CD4-positive, alpha-beta T cell treated with Interleukin-2 at 100 ng/mL for 4 hours (primary cell): Measurements from ENCODE around the gene PACSIN2.

ENCODE experiments used
- DNase-seq: peaks from one replicate; pipeline ENCODE4 v3.0.0-alpha.2; 2020; ENCODE audit warnings: low spot score

The PACSIN2 gene

GRCh38 chr22:42856865-42857704 lies 157.9 kb downstream of the PACSIN2 start, which contains the start of gene ARFGAP3:
Gene ARFGAP3, minus strand, starts transcription at chr22:42857273. Its CDS starts 91 bp downstream, at chr22:42857182.
- peak; percentile 94 for DNase-seq

GRCh38 chr22:42856179-42856864 lies 158.6 kb downstream of the PACSIN2 start:
- peak; percentile 41 for DNase-seq

DNA sequence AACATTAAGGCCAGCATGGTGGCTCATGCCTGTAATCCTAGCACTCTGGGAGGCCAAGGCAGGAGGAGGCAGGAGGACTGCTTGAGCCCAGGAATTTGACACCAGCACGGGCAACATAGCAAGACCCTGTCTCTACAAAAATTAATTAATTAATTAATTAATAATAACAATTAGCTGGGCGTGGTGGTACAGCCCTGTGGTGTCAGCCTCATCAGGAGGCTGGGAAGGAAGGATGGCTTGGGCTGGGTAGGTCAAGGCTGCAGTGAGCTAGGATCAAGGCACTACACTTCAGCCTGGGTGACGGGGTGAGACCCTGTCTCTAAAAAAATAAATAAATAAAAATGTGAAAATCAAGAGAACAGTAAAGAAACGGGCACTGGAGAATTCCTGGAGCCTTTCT lies 159.2 kb downstream of the PACSIN2 start:
- DNase-seq, result no peak

DNA sequence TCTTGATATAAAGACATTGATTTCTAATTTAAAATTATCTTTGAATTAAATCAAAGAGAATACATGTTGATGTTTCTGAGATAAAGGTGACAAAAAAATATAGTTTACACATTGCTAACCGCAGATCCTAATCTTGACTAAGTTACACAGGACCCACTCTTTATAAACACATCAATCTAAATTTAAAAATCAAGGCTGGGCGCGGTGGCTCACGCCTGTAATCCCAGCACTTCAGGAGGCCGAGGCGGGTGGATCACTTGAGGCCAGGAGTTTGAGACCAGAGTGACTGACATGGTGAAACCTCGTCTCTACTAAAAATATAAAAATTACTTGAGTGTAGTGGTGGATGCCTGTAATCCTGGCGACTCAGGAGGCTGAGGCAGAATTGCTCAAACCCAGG lies 159.7 kb downstream of the PACSIN2 start:
- no peak for DNase-seq

DNA sequence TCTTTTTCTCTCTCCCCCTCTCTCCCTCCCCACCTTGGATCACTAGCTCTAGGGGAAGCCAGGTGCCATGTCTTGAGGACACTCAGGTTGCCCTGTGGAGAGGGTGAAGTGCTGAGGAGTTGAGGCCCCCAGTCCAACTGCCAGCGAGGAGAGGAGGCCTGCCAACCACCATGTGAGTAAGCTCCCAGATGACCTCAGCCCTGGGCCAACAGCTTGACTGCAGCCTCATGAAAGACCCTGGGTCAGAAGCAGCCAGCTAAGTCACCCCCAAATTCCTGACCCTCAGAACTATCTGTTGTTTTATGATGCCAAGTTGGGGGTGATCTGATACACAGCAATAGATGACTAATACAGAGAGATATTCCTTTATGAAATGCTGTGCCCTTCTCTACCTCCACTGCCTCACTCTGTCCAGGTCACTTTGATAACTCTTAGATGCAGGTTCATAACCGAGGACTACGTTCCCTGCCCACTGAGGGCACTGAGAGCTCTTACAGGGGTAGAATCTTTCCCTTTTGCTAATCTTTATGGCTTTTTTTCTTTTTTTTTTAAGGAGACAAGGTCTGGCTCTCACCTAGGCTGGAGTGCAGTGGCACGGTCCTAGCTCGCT lies 165.9 kb downstream of the PACSIN2 start:
- no peak for DNase-seq

DNA sequence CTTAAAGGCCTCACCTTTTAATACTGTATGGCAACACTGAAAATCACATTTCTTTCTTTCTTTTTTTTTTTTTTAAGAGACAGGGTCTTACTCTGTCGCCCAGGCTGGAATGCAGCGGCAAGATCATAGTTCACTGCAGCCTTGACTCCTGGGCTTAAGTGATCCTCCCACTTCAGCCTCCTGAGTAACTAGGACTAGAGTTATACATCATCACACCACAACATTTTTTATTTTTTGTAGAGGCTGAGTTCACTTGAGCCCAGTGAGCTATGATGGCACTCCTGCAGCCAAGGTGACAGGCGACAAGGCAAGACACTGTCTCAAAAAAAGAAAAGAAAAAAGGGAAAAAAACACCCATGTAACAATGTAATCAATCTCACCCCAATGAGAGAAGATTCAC lies 167.8 kb downstream of the PACSIN2 start:
- no peak for DNase-seq

DNA sequence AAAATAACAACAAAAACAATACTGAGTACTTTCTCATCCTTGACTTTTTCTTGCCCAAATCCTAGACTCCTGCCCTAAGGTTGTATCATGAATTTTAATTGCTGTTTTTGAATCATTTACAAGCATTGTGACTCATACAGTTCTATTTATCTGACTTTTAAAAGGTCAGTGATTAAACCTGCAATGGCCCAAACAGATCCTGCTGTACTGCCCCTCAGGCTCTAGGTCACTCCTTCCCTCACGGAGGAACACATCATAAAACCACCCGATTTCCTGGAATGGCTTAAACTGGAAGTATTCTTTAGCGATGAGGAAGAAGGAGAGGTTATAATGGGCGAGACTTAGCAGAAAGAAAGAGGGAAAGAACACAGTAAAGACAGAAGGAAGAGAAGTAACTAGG lies 170.2 kb downstream of the PACSIN2 start:
- DNase-seq, result no peak

DNA sequence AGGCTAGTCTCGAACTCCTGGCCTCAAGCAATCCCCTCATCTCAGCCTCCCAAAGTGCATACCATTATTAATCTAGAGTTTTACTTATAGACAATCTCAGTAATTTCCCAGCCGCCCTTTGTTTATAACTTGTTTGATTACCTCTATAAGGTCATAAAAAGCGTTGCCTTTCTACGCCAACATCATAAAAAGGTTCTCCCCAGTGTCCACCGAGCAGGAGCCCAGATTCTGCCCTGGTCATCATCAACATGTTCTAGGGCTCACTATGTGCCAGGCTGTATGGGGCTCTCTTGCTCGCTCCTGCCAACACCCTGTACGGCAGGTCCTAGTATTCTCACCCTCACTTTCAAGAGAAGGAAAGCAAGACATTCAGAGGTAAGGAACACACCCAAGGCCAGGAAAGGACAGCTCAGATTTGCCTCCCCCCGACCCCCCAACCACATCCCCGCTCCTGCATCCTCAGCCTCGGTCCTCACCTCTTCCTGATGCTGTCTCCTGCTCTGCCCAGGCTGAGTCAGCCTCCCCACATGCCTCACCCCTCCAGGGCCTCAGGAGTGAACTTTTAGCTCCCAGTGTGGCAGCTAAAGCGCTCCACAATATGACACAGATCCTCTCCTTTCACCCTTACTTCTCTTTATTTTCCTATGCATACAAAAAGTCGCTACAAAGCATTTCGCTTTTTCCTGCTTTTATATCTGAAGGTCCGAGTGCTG lies 172.1 kb downstream of the PACSIN2 start:
- DNase-seq, result no peak

DNA sequence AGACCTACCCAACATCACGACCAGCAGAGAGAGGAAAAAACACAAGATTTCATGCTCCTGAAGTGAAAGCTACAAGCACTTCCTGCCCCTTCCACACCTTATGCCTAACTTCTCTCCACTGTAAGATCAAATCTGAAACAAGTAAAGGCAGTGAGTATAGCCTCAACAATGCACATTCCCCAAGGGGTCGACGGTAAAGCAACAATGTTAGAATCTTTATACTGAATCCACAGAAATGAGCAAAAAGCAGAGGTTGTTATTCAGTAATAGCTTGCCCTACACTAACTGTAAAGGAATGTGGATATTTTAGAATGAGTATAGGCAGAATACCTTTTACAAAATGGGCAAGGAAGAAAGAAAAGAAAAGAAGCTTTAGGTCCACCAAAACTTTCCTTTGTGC lies 173.5 kb downstream of the PACSIN2 start:
- DNase-seq, result no peak

- DNase-seq, result no peak
These were observed 177.4 kb downstream of the PACSIN2 start for GRCh38 chr22:42837556-42837955.

DNA sequence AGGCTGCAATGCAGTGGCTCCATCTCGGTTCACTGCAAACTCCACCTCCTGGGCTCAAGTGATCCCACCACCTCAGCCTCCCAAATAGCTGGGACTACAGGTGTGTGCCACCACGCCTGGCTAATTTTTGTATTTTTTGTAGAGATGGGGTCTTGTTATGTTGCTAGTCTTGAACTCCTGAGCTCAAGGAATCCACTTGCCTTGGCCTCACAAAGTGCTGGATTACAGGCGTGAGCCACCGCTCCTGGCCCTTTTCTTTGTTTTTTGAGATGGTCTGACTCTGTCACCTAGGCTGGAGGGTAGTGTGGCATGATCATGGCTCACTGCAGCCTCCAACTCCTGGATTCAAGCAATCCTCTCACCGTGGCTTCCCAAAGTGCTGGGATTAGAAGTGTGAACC lies 178.9 kb downstream of the PACSIN2 start:
- DNase-seq, result no peak

DNA sequence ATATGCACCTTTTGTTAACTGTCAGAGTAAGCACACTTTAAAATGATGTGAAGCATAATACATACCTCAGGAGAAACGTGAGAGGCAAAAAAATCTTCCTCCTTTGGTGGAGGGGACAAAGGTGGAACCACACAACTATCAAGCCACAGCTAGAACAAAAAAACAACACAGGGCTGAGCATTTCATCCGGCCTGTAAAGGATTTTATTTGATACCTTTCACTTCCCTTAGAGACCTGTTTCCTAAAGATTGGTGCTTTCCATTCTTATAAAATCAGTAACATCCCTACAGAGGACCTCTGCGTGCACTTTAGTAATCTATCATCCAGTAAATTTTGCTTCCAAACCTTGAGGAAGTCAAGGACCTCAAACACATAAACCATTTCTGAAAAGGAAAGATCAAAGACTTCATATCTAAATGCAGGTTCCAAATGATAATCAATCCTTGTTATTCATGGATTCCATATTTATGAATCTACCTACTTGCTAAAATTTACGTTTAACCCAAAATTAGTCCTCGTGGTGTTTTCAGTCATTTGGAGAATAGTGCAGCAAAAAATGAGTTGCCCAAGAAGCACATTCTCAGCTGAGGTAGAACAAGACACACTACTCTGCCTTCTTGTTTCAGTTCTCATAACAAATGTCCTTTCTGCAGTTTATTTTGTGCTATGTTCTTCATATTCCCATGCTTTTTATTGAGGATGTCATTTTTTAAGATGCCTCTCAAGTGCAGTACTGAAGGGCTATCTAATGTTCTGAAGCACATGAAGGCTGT lies 180.6 kb downstream of the PACSIN2 start:
- DNase-seq, result no peak

DNA sequence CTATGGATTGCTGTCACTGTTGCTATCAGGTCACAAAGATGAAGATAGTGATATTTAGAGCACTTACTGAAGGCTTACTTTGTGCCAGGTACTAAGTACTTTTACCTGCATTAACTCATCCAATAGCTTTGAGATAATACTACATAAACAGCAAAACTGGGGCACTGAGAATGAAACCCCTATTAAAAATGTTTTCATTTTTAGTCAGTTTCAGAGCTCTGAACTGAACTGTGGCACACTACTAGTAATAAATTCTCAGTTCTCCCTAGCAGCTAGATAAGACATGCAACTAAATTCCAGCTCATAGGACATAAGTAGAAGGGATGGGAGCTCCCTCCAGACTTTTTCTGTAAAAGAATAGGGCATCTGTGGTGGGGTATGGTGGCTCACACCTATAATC lies 181.8 kb downstream of the PACSIN2 start:
- no peak for DNase-seq

GRCh38 chr22:42831712-42832111 lies 183.2 kb downstream of the PACSIN2 start:
- no peak for DNase-seq

DNA sequence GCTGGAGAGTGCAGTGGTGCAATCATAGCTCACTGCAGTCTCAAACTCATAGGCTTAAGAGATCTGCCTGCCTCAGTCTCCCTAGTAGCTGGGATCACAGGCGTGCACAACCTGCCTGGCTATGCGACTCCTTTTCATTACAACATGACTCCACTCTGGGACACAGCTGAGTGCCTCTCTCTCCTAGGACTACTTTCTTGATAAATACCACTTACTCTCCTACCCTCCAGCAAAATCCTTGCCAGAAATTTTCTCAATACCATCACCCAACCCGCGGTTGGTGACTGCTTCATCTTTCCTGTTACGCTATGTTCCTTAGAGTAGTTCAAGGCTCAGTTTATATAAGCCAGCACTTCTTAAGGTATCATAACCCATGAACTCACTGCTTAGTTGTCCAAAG lies 184.8 kb downstream of the PACSIN2 start:
- DNase-seq, result no peak

DNA sequence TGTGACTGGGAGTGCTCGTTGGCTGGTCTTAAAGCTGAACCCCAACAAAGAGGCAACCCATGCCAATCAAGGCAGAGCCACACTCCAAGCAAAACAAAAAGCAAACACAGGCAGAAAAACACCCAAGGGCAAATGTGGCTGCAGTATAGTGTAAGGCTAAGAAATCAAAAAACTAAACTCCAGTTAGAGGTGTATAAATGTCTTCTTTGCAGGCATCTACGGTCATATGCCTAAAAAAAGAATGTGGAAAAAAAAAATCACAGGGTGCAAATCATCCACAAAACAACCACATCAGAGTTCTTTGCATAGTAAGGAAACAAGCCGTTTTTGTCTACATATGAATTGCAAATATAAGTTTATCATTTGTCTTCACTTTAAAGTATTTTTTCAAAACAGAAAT lies 185.6 kb downstream of the PACSIN2 start:
- DNase-seq, result no peak

GRCh38 chr22:42825796-42826195 lies 189.2 kb downstream of the PACSIN2 start:
- DNase-seq, result no peak

DNA sequence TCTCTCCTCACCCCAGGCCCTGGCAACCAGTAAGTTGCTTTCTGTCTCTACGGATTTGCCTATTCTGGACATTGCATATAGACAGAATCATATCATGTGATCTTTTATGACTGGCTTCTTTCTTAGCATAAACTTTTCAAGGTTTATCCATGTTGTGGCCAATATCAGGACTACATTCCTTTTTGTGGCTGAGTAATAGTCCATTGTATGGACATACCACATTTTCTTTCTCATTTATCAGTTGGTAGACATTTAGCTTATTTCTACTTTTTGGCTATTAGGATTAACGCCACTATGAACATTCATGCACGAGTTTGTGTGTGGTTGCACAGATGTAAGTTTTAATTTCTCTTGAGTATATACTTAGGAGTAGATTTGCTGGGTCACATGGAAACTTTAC lies 193.6 kb downstream of the PACSIN2 start:
- no peak for DNase-seq

GRCh38 chr22:42820045-42820763 lies 194.7 kb downstream of the PACSIN2 start:
- DNase-seq, result peak; percentile 33
